Lung (tissue), 12 donors: ENCODE results near the gene PCDH12. TPM values are rescaled to one million over a fixed set of nuclear protein-coding genes. Genes with fewer than 3 reads are reported as not detected.
A peak's percentile ranks its signal among the peaks of the same experiment; 100 is the strongest.

ENCODE experiments used
- ATAC-seq: fragments of 200-7000 bp; cut with Tn5 transposase; one replicate; pipeline ENCODE4 v1.9.1; 2020; ENCODE audit warnings: moderate number of reproducible peaks; ENCODE audit not compliant: insufficient read depth, low FRiP score
- DNase-seq, 3 donors: peaks; one replicate each; pipeline ENCODE4 v3.0.0-alpha.2; 2013 to 2017
- H3K27ac ChIP-seq, 2 donors: one replicate each; pipeline ENCODE4 v1.5.1; 2013; ENCODE audit warnings: mild to moderate bottlenecking in 2 of 2, moderate library complexity in 2 of 2, control low read depth in 1 of 2, inconsistent platforms in 1 of 2, low read depth in 1 of 2, low read length in 1 of 2
- H3K27me3 ChIP-seq, 3 donors: one replicate each; pipeline ENCODE4 v1.5.1; 2013; ENCODE audit warnings: low read length in 2 of 3; ENCODE audit not compliant: control insufficient read depth in 3 of 3, insufficient read depth in 3 of 3
- H3K36me3 ChIP-seq, 4 donors: one replicate each; pipeline ENCODE4 v1.5.1; 2013; ENCODE audit warnings: low read length in 4 of 4, mild to moderate bottlenecking in 1 of 4, moderate library complexity in 1 of 4; ENCODE audit not compliant: control insufficient read depth in 4 of 4, insufficient read depth in 4 of 4
- H3K4me1 ChIP-seq, 5 donors: one replicate each; pipeline ENCODE4 v1.5.1; 2013; ENCODE audit warnings: low read length in 5 of 5, mild to moderate bottlenecking in 2 of 5, moderate library complexity in 1 of 5; ENCODE audit not compliant: control insufficient read depth in 5 of 5, insufficient read depth in 5 of 5
- H3K4me3 ChIP-seq: one replicate; pipeline ENCODE4 v1.5.1; 2013; ENCODE audit warnings: mild to moderate bottlenecking, control low read depth, moderate library complexity
- H3K9ac ChIP-seq, 2 donors: one replicate each; pipeline ENCODE4 v1.5.1; 2013; ENCODE audit warnings: low read length in 2 of 2, control low read depth in 1 of 2; ENCODE audit not compliant: insufficient read depth in 1 of 2
- H3K9me3 ChIP-seq, 4 donors: one replicate each; pipeline ENCODE4 v1.5.1; 2013; ENCODE audit warnings: low read length in 3 of 4, mild to moderate bottlenecking in 1 of 4, moderate library complexity in 1 of 4; ENCODE audit not compliant: control insufficient read depth in 4 of 4, insufficient read depth in 3 of 4
- CTCF ChIP-seq: IDR thresholded peaks from 2 replicates; pipeline ENCODE4 v1.5.1; 2012; ENCODE audit warnings: mild to moderate bottlenecking; ENCODE audit errors: control extremely low read depth, extremely low read depth
- WGBS, 2 donors: extraction: QIAGEN DNeasy Blood & Tissue Kit; methylation state at CpG; one replicate each; pipeline ENCODE4 v1.1.7; 2013; 5-methylcytosine and 5-hydroxymethylcytosine counted together
- polyA plus RNA-seq, 2 donors: library from polyadenylated mRNA; stranded (reverse); fragments of 200-250 nt; gene quantifications; one replicate each; pipeline ENCODE4 v1.2.1, GENCODE V29; 2013
- total RNA-seq, 2 donors: library from RNA; depleted of rRNA in 1 of 2; stranded (reverse); fragments of >200 nt in 1 of 2; gene quantifications; one replicate each; pipeline ENCODE4 v1.2.1, GENCODE V29; 2014 to 2021
- donor health status: control.
- donor health status: control.
- donor health status: Bipolar disorder and iron deficiency.
- donor health status: healthy.
- donor health status: DM: yes; HTN: yes; CAD: no.

The PCDH12 gene
- total and polyA plus RNA-seq, 4 donors, result 3.9 to 34.2 (median 11.3) TPM

- ATAC-seq (no peak), DNase-seq (no peak)
- peaks cover 0 to 4% (median 0%) of the 10 kb centered on the region in 3 donors for H3K27me3 ChIP-seq
- H3K27ac ChIP-seq, result peak overlapping the region in 1 of 2 donors; percentile 72
- peaks cover 7 to 33% (median 8%) of the 10 kb centered on the region in 4 donors for H3K36me3 ChIP-seq
- no peak overlapping the region for H3K4me3 ChIP-seq
- no peak for TF ChIP-seq CTCF
- WGBS, 2 donors, result 24 to 29% methylated on average over 6 of the region's 6 CpGs
- no peak overlapping the region for H3K9ac ChIP-seq
- H3K4me1 ChIP-seq, result peaks cover 0 to 14% (median 4%) of the 10 kb centered on the region in 5 donors
- H3K9me3 ChIP-seq, result no peaks in the 10 kb centered on the region
These were observed 17.2 kb downstream of the PCDH12 start for GRCh38 chr5:141940695-141941271.

GRCh38 chr5:141935538-141935937 lies 22.5 kb downstream of the PCDH12 start:
- Histone ChIP-seq H3K27ac (no peak overlapping the region), H3K36me3 (peaks cover 14 to 59% (median 34%) of the 10 kb centered on the region in 4 donors), H3K4me1 (peaks cover 0 to 5% (median 0%) of the 10 kb centered on the region in 5 donors), H3K27me3 (no peaks in the 10 kb centered on the region), H3K9ac (no peak overlapping the region), H3K4me3 (no peak overlapping the region), H3K9me3 (no peaks in the 10 kb centered on the region)
- DNase-seq (no peak), ATAC-seq (no peak)
- 94 to 97% methylated on average over 4 of the region's 4 CpGs for WGBS, 2 donors
- TF ChIP-seq CTCF, result no peak

- no peak for TF ChIP-seq CTCF
These were observed 23.7 kb downstream of the PCDH12 start for GRCh38 chr5:141934099-141934844.

More at GRCh38 chr5:141934099-141934844, 23.7 kb downstream of the PCDH12 start:
- H3K36me3 ChIP-seq, result peaks cover 26 to 66% (median 43%) of the 10 kb centered on the region in 4 donors
- ATAC-seq (no peak), DNase-seq (no peak)
- WGBS, 2 donors, result 68 to 86% methylated on average over 11 of the region's 11 CpGs
- H3K9me3 ChIP-seq, result no peaks in the 10 kb centered on the region
- H3K27me3 ChIP-seq, result no peaks in the 10 kb centered on the region
- peak overlapping the region in 1 of 2 donors; percentile 0 for H3K27ac ChIP-seq
- H3K4me3 ChIP-seq, result no peak overlapping the region
- peaks cover 0 to 5% (median 0%) of the 10 kb centered on the region in 5 donors for H3K4me1 ChIP-seq
- no peak overlapping the region for H3K9ac ChIP-seq
